Natural killer cell treated with Interleukin-12 subunit alpha and Interleukin-12 subunit beta and Interleukin-15 and Interleukin-18, amount 100 ng/mL, for 72 hours (primary cell): ENCODE results near the gene NTRK2. TPM values are rescaled to one million over a fixed set of nuclear protein-coding genes. Genes with fewer than 3 reads are reported as not detected.

Source experiments
- ATAC-seq, 2 donors: fragments of 150-1000 bp; cut with Tn5 transposase in 1 of 2; sonication (Bioruptor Pico), chemical (Tn5 transposase) in 1 of 2; 2 replicates each; pipeline ENCODE4 v1.10.0; 2021
- DNase-seq: peaks from one replicate; pipeline ENCODE4 v3.0.0; 2022; ENCODE audit warnings: low spot score
- H3K27ac Mint-ChIP-seq, 2 donors: 1 replicate in 1 of 2; 2 replicates in 1 of 2; pipeline ENCODE4 v1.8.0; 2022; ENCODE audit warnings: mixed read lengths in 2 of 2, mild to moderate bottlenecking in 1 of 2, moderate library complexity in 1 of 2
- H3K27me3 Mint-ChIP-seq, 2 donors: 1 replicate in 1 of 2; 2 replicates in 1 of 2; pipeline ENCODE4 v1.8.0; 2022; ENCODE audit warnings: mixed read lengths in 2 of 2
- H3K36me3 Mint-ChIP-seq: one replicate; pipeline ENCODE4 v1.8.0; 2022; ENCODE audit warnings: mixed read lengths
- H3K4me1 Mint-ChIP-seq, 2 donors: 1 replicate in 1 of 2; 2 replicates in 1 of 2; pipeline ENCODE4 v1.8.0; 2022; ENCODE audit warnings: low read depth in 2 of 2, mixed read lengths in 2 of 2, mild to moderate bottlenecking in 1 of 2
- H3K4me3 Mint-ChIP-seq: one replicate; pipeline ENCODE4 v1.8.0; 2022; ENCODE audit warnings: mixed read lengths
- H3K9me3 Mint-ChIP-seq: 2 replicates; pipeline ENCODE4 v1.8.0; 2022; ENCODE audit warnings: mixed read lengths
- total RNA-seq, 2 donors: library from RNA; stranded (reverse); gene quantifications; one replicate each; pipeline ENCODE4 v1.2.3, GENCODE V29; 2022

Gene NTRK2
- total RNA-seq, 2 donors from 2014 or later: 0.24 to 2.4 TPM

GRCh38 chr9:84756731-84757130 lies 87.2 kb downstream of the NTRK2 start:
- Mint-ChIP-seq H3K27ac (no peak overlapping the region), H3K9me3 (no peaks in the 10 kb centered on the region), H3K36me3 (peaks cover 1% of the 10 kb centered on the region), H3K4me1 (peaks cover 12 to 22% of the 10 kb centered on the region in 2 donors), H3K4me3 (no peak overlapping the region), H3K27me3 (peaks cover 14 to 21% of the 10 kb centered on the region in 2 donors)
- DNase-seq: no peak
- no peak for ATAC-seq

GRCh38 chr9:84758817-84759216 lies 89.3 kb downstream of the NTRK2 start:
- Mint-ChIP-seq H3K27me3 (peaks cover 7 to 18% of the 10 kb centered on the region in 2 donors), H3K4me1 (peaks cover 12 to 21% of the 10 kb centered on the region in 2 donors), H3K27ac (peak overlapping the region in 1 of 2 donors; percentile 17), H3K4me3 (peak overlapping the region; percentile 35), H3K36me3 (peaks cover 16% of the 10 kb centered on the region), H3K9me3 (peaks cover 2% of the 10 kb centered on the region)
- DNase-seq (no peak), ATAC-seq (no peak)

- peak overlapping the region; percentile 17 to 65 for H3K27ac Mint-ChIP-seq
- peaks cover 2% of the 10 kb centered on the region for H3K9me3 Mint-ChIP-seq
- ATAC-seq (peak in 1 of 2 donors; percentile 49), DNase-seq (no peak)
- peaks cover 3 to 16% of the 10 kb centered on the region in 2 donors for H3K27me3 Mint-ChIP-seq
- H3K4me1 Mint-ChIP-seq: peaks cover 12 to 21% of the 10 kb centered on the region in 2 donors
- H3K36me3 Mint-ChIP-seq: peaks cover 16% of the 10 kb centered on the region
- peak overlapping the region; percentile 41 for H3K4me3 Mint-ChIP-seq
Observed at GRCh38 chr9:84759300-84759750, 89.8 kb downstream of the NTRK2 start.

- peak overlapping the region; percentile 17 to 65 for H3K27ac Mint-ChIP-seq
- H3K4me1 Mint-ChIP-seq: peaks cover 12 to 21% of the 10 kb centered on the region in 2 donors
- peak overlapping the region; percentile 41 for H3K4me3 Mint-ChIP-seq
Observed at GRCh38 chr9:84759804-84760203, 90.3 kb downstream of the NTRK2 start.

GRCh38 chr9:84761137-84761808 lies 91.7 kb downstream of the NTRK2 start:
- Mint-ChIP-seq H3K36me3 (peaks cover 16% of the 10 kb centered on the region), H3K9me3 (peaks cover 2% of the 10 kb centered on the region), H3K27me3 (peaks cover 0 to 12% of the 10 kb centered on the region in 2 donors), H3K27ac (peak overlapping the region in 1 of 2 donors; percentile 57), H3K4me1 (peaks cover 12 to 21% of the 10 kb centered on the region in 2 donors), H3K4me3 (peak overlapping the region; percentile 40)
- ATAC-seq (peak; percentile 65 to 95), DNase-seq (no peak)

More at GRCh38 chr9:84759804-84760203, 90.3 kb downstream of the NTRK2 start:
- Mint-ChIP-seq H3K9me3 (peaks cover 2% of the 10 kb centered on the region), H3K27me3 (peaks cover 0 to 14% of the 10 kb centered on the region in 2 donors), H3K36me3 (peaks cover 16% of the 10 kb centered on the region)
- no peak for ATAC-seq
- DNase-seq: no peak

GRCh38 chr9:84772511-84772910 lies 103.0 kb downstream of the NTRK2 start:
- DNase-seq (no peak), ATAC-seq (no peak)
- Mint-ChIP-seq H3K4me1 (peaks cover 0 to 5% of the 10 kb centered on the region in 2 donors), H3K27me3 (peaks cover 14 to 24% of the 10 kb centered on the region in 2 donors), H3K9me3 (no peaks in the 10 kb centered on the region), H3K4me3 (no peak overlapping the region), H3K27ac (no peak overlapping the region), H3K36me3 (no peaks in the 10 kb centered on the region)

GRCh38 chr9:84773022-84773421 lies 103.5 kb downstream of the NTRK2 start:
- ATAC-seq (no peak), DNase-seq (no peak)
- H3K27ac Mint-ChIP-seq: no peak overlapping the region
- peaks cover 14 to 24% of the 10 kb centered on the region in 2 donors for H3K27me3 Mint-ChIP-seq
- H3K36me3 Mint-ChIP-seq: no peaks in the 10 kb centered on the region
- no peaks in the 10 kb centered on the region for H3K9me3 Mint-ChIP-seq
- no peak overlapping the region for H3K4me3 Mint-ChIP-seq
- peaks cover 0 to 5% of the 10 kb centered on the region in 2 donors for H3K4me1 Mint-ChIP-seq

GRCh38 chr9:84775056-84775643 lies 105.6 kb downstream of the NTRK2 start:
- Mint-ChIP-seq H3K36me3 (no peaks in the 10 kb centered on the region), H3K27me3 (peaks cover 12 to 24% of the 10 kb centered on the region in 2 donors), H3K4me3 (no peak overlapping the region), H3K27ac (no peak overlapping the region), H3K4me1 (peaks cover 0 to 5% of the 10 kb centered on the region in 2 donors), H3K9me3 (no peaks in the 10 kb centered on the region)
- DNase-seq: no peak
- no peak for ATAC-seq

- Mint-ChIP-seq H3K9me3 (no peaks in the 10 kb centered on the region), H3K27ac (no peak overlapping the region), H3K4me1 (peaks cover 0 to 11% of the 10 kb centered on the region in 2 donors), H3K27me3 (peaks cover 16 to 37% of the 10 kb centered on the region in 2 donors), H3K4me3 (no peak overlapping the region), H3K36me3 (no peaks in the 10 kb centered on the region)
- ATAC-seq (no peak), DNase-seq (no peak)
Observed at GRCh38 chr9:84778570-84778969, 109.0 kb downstream of the NTRK2 start.

- Mint-ChIP-seq H3K9me3 (no peaks in the 10 kb centered on the region), H3K27me3 (peaks cover 17 to 39% of the 10 kb centered on the region in 2 donors), H3K36me3 (no peaks in the 10 kb centered on the region), H3K4me1 (peaks cover 0 to 6% of the 10 kb centered on the region in 2 donors), H3K27ac (no peak overlapping the region), H3K4me3 (no peak overlapping the region)
- DNase-seq (no peak), ATAC-seq (no peak)
Observed at GRCh38 chr9:84779883-84780282, 110.4 kb downstream of the NTRK2 start.

GRCh38 chr9:84780385-84780784 lies 110.9 kb downstream of the NTRK2 start:
- Mint-ChIP-seq H3K4me1 (peaks cover 0 to 6% of the 10 kb centered on the region in 2 donors), H3K36me3 (no peaks in the 10 kb centered on the region), H3K9me3 (no peaks in the 10 kb centered on the region), H3K4me3 (no peak overlapping the region), H3K27ac (no peak overlapping the region), H3K27me3 (peaks cover 17 to 44% of the 10 kb centered on the region in 2 donors)
- DNase-seq (no peak), ATAC-seq (no peak)

GRCh38 chr9:84781458-84781857 lies 111.9 kb downstream of the NTRK2 start:
- Mint-ChIP-seq H3K27ac (no peak overlapping the region), H3K4me1 (peaks cover 0 to 6% of the 10 kb centered on the region in 2 donors), H3K9me3 (no peaks in the 10 kb centered on the region), H3K36me3 (no peaks in the 10 kb centered on the region), H3K27me3 (peaks cover 19 to 45% of the 10 kb centered on the region in 2 donors), H3K4me3 (no peak overlapping the region)
- no peak for ATAC-seq
- no peak for DNase-seq

GRCh38 chr9:84781931-84782866 lies 112.7 kb downstream of the NTRK2 start:
- Mint-ChIP-seq H3K27ac (no peak overlapping the region), H3K27me3 (peaks cover 16 to 38% of the 10 kb centered on the region in 2 donors), H3K36me3 (no peaks in the 10 kb centered on the region), H3K4me1 (peaks cover 0 to 6% of the 10 kb centered on the region in 2 donors), H3K4me3 (no peak overlapping the region), H3K9me3 (no peaks in the 10 kb centered on the region)
- DNase-seq (no peak), ATAC-seq (no peak)
